ENCODE data around the gene KLF8.

KLF8 gene

GRCh38 chrX:56310581-56310980 lies 78.4 kb downstream of the KLF8 start:
- DNase-seq (ENCODE audit: low spot score): no peak

- DNase-seq (ENCODE audit: low spot score): no peak
Observed at GRCh38 chrX:56313308-56313707, 81.2 kb downstream of the KLF8 start.

GRCh38 chrX:56314334-56314733 lies 82.2 kb downstream of the KLF8 start:
- no peak for DNase-seq (ENCODE audit: low spot score)

GRCh38 chrX:56318076-56318475 lies 85.9 kb downstream of the KLF8 start:
- DNase-seq (ENCODE audit: low spot score): no peak

GRCh38 chrX:56319165-56319564 lies 87.0 kb downstream of the KLF8 start:
- no peak for DNase-seq (ENCODE audit: low spot score)
